ENCODE results near the gene POLL. TPM values are rescaled to one million over a fixed set of nuclear protein-coding genes. Genes with fewer than 3 reads are reported as not detected.

The POLL gene
- total RNA-seq, 6 experiments from 2014 or later: 19.3 to 20.9 (median 19.7) TPM

- H3K36me3 Mint-ChIP-seq (ENCODE audit: low read depth): peaks cover 3% of the 10 kb centered on the region; the same call in 1 of the 2 replicates
- H3K27ac Mint-ChIP-seq: no peak overlapping the region
- DNase-seq: no peak
- no peaks in the 10 kb centered on the region for H3K4me1 Mint-ChIP-seq (ENCODE audit: low read depth)
- no peak for TF ChIP-seq CTCF (IDR thresholded peaks at IDR 0.05)
- H3K27me3 Mint-ChIP-seq (ENCODE audit: insufficient read depth): peaks cover 2% of the 10 kb centered on the region; the same call in 1 of the 2 replicates
- H3K9me3 Mint-ChIP-seq: no peaks in the 10 kb centered on the region
- H3K4me3 Mint-ChIP-seq: no peak overlapping the region
Observed at GRCh38 chr10:101529725-101530553, 58.1 kb downstream of the POLL start.

GRCh38 chr10:101529207-101529606 is 58.9 kb downstream of the POLL start:
- Mint-ChIP-seq H3K4me3 (no peak overlapping the region), H3K36me3 (ENCODE audit: low read depth) (peaks cover 3% of the 10 kb centered on the region; the same call in 1 of the 2 replicates), H3K27me3 (ENCODE audit: insufficient read depth) (peaks cover 2% of the 10 kb centered on the region; the same call in 1 of the 2 replicates), H3K27ac (no peak overlapping the region), H3K9me3 (no peaks in the 10 kb centered on the region), H3K4me1 (ENCODE audit: low read depth) (no peaks in the 10 kb centered on the region)
- no peak for TF ChIP-seq CTCF (IDR thresholded peaks at IDR 0.05)
- DNase-seq: no peak

Small RNA genes within 50 kb of the gene (microRNA-seq; reads per million reads assigned to microRNA genes)
- not detected for gene MIR3158-1
- not detected for gene MIR3158-2

Other genes with a start within 250 kb of the POLL start
- 10 to 100 TPM; 22.3 to 27.9 (median 24.5) TPM for gene BTRC, start 234.1 kb downstream of the POLL start, total RNA-seq (2021; fragmentation: NEBNext Ultra II Directional; extraction: Animal tissue kit (Norgen Biotek cat#: 25700))
- 10 to 100 TPM; 30.6 to 36.1 (median 32.5) TPM for gene DPCD, start 64 bp upstream of the POLL start, total RNA-seq (2021; fragmentation: NEBNext Ultra II Directional; extraction: Animal tissue kit (Norgen Biotek cat#: 25700))
- gene FBXW4, start 106.9 kb upstream of the POLL start, total RNA-seq (2021; fragmentation: NEBNext Ultra II Directional; extraction: Animal tissue kit (Norgen Biotek cat#: 25700)): 10 to 100 TPM; 22.9 to 33.3 (median 28.8) TPM
- gene FGF8, start 187.9 kb upstream of the POLL start, total RNA-seq (2021; fragmentation: NEBNext Ultra II Directional; extraction: Animal tissue kit (Norgen Biotek cat#: 25700)): not detected
- gene NPM3, start 195.2 kb upstream of the POLL start, total RNA-seq (2021; fragmentation: NEBNext Ultra II Directional; extraction: Animal tissue kit (Norgen Biotek cat#: 25700)): 10 to 100 TPM; 51.8 to 64.6 (median 54.8) TPM
- gene OGA, start 230.2 kb upstream of the POLL start, total RNA-seq (2021; fragmentation: NEBNext Ultra II Directional; extraction: Animal tissue kit (Norgen Biotek cat#: 25700)): 10 to 100 TPM; 56.2 to 61.6 (median 59.1) TPM

All from HFFc6 (cell line).